Left renal pelvis (tissue), 4 donors: ENCODE data around the gene ZBBX. TPM values are rescaled to one million over a fixed set of nuclear protein-coding genes. Genes with fewer than 3 reads are reported as not detected.

Source experiments
- DNase-seq, 4 donors: peaks; one replicate each; pipeline ENCODE4 v3.0.0-alpha.2; 2013; ENCODE audit warnings: low read depth in 4 of 4, low spot score in 3 of 4
- polyA plus RNA-seq, 4 donors: library from polyadenylated mRNA; unstranded; fragments of 120-200 nt; gene quantifications; one replicate each; pipeline ENCODE4 v1.2.1, GENCODE V29; 2013; ENCODE audit not compliant: insufficient read length in 4 of 4

Gene ZBBX
- polyA plus RNA-seq, 4 donors, result 2.0 to 7.5 (median 5.8) TPM

- DNase-seq, result no peak
Observed at GRCh38 chr3:167318996-167319615, 61.0 kb downstream of the ZBBX start.

GRCh38 chr3:167318306-167318705 is 61.8 kb downstream of the ZBBX start:
- no peak for DNase-seq

GRCh38 chr3:167306319-167306718 is 73.8 kb downstream of the ZBBX start:
- no peak for DNase-seq

GRCh38 chr3:167305340-167305890 is 74.7 kb downstream of the ZBBX start:
- no peak for DNase-seq

GRCh38 chr3:167304077-167304476 is 76.0 kb downstream of the ZBBX start:
- peak in 3 of 4 donors; percentile 5 to 21 (median 7) for DNase-seq

- DNase-seq, result no peak
Observed at GRCh38 chr3:167302678-167303077, 77.4 kb downstream of the ZBBX start.

- no peak for DNase-seq
Observed at GRCh38 chr3:167300207-167300606, 79.9 kb downstream of the ZBBX start.

- no peak for DNase-seq
Observed at GRCh38 chr3:167289435-167289834, 90.7 kb downstream of the ZBBX start.

- DNase-seq, result no peak
Observed at GRCh38 chr3:167288737-167289136, 91.4 kb downstream of the ZBBX start.

GRCh38 chr3:167287308-167287707 is 92.8 kb downstream of the ZBBX start:
- no peak for DNase-seq

GRCh38 chr3:167274141-167274874 is 105.8 kb downstream of the ZBBX start:
- no peak for DNase-seq

- no peak for DNase-seq
Observed at GRCh38 chr3:167253037-167253436, 127.1 kb downstream of the ZBBX start.

- no peak for DNase-seq
Observed at GRCh38 chr3:167251678-167252077, 128.4 kb downstream of the ZBBX start.

GRCh38 chr3:167246252-167246651 is 133.8 kb downstream of the ZBBX start:
- DNase-seq, result no peak

- no peak for DNase-seq
Observed at GRCh38 chr3:167241048-167241845, 138.8 kb downstream of the ZBBX start.

GRCh38 chr3:167228135-167228534 is 152.0 kb downstream of the ZBBX start:
- DNase-seq, result no peak

- no peak for DNase-seq
Observed at GRCh38 chr3:167225821-167226220, 154.3 kb downstream of the ZBBX start.

- DNase-seq, result no peak
Observed at GRCh38 chr3:167209011-167209410, 171.1 kb downstream of the ZBBX start.

- no peak for DNase-seq
Observed at GRCh38 chr3:167203062-167203461, 177.0 kb downstream of the ZBBX start.

- DNase-seq, result no peak
Observed at GRCh38 chr3:167198949-167199600, 181.0 kb downstream of the ZBBX start.
